ENCODE measurements around the gene RALBP1. TPM values are rescaled to one million over a fixed set of nuclear protein-coding genes. Genes with fewer than 3 reads are reported as not detected.
"Not testable (repeated sequence)": the region's sequence is repeated elsewhere in the genome, so short reads cannot be mapped to it uniquely, and the experiment has no call there.

The RALBP1 gene
- total RNA-seq, 1 donor from 2014 or later: 38.9 TPM

DNA sequence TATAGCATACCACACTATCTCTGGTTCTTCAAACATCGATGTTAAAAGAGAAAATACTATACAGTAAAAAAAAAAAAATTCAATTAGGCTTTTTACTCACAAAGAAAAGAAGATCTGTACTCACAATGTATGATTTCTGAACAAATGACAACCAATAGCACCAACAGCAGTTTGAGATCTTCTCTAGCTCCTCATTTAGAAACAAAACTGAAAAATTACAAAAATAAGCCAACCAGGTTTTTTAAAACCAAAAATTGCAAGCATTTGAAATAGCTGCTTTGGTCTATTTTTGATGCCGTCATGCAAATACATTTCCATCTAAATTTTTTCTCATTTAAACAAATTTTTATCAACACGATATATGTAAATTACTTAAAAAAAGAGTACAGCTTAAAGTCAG, 34.3 kb upstream of the RALBP1 start:
- no peaks in the 10 kb centered on the region for H3K9me3 Mint-ChIP-seq
- intact Hi-C loops (cut with micrococcal nuclease): no loop called here
- H3K27me3 Mint-ChIP-seq: peaks cover 8% of the 10 kb centered on the region
- H3K27ac Mint-ChIP-seq: no peak overlapping the region
- no peaks in the 10 kb centered on the region for H3K4me1 Mint-ChIP-seq
- DNase-seq: no peak
- H3K4me3 Mint-ChIP-seq: no peak overlapping the region
- no peaks in the 10 kb centered on the region for H3K36me3 Mint-ChIP-seq (ENCODE audit: low read depth)

DNA sequence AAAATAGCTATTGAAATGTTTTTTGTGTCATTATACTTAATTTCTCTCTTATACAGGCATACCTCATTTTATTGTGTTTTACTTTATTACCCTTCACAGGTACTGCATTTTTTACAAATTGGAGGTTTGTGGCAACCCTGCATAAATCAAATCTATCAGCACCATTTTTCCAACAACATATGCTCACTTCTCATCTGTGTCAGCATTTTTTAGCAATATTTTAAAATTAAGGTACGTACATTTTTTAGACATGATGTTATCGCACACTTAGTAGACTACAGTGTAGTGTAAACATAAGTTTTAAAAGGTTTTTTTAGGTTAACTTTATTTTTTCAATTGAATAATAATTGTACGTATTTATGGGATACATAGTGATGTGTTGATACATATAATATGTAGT, 30.8 kb upstream of the RALBP1 start:
- Mint-ChIP-seq H3K4me3 (no peak overlapping the region), H3K4me1 (no peaks in the 10 kb centered on the region), H3K27ac (no peak overlapping the region), H3K9me3 (no peaks in the 10 kb centered on the region), H3K36me3 (ENCODE audit: low read depth) (no peaks in the 10 kb centered on the region), H3K27me3 (peaks cover 8% of the 10 kb centered on the region)
- intact Hi-C loops (cut with micrococcal nuclease): no loop called here
- no peak for DNase-seq

DNA sequence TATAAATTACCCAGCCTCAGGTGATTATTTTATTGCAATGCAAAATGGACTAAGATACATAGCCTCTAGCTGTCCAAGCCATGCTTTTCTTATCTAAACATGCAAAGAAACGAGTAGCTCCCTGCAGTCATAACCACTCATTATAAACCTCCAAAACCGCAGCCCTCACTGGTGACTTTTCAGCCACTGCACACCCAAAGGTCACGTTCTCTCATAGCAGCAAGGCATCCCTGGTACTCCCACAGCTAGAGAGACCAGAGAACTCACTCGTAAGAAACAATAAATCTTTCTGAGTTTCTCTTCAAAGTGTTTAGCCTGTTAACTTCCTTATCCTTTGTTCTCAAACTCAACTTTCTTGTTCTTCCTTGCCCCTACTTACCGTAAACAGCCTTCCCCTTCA, 28.5 kb upstream of the RALBP1 start:
- Mint-ChIP-seq H3K9me3 (no peaks in the 10 kb centered on the region), H3K27me3 (peaks cover 4% of the 10 kb centered on the region), H3K36me3 (ENCODE audit: low read depth) (no peaks in the 10 kb centered on the region), H3K4me1 (no peaks in the 10 kb centered on the region), H3K27ac (no peak overlapping the region), H3K4me3 (no peak overlapping the region)
- intact Hi-C loops (cut with micrococcal nuclease): no loop called here
- DNase-seq: no peak

DNA sequence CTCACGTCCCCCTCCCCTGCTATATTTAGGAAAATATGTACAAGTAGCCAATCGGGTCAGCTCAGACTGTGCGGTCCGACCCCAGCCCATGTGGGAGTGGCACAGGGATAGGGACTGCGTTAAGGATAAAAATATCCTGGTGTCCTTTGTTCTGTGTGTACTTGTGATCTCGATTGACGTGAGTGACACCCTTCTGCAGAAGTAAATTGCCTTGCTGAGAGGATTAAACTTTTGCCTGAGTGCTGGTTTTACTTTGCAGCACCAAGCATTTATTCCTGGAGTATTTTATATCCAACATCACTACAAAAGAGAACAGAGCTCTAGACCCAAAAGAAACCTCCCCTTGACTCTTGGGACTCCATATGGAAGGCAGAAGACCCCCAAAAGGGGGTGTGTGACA, 28.0 kb upstream of the RALBP1 start:
- intact Hi-C loops (cut with micrococcal nuclease): no loop called here
- Mint-ChIP-seq H3K27me3 (peaks cover 4% of the 10 kb centered on the region), H3K4me3 (no peak overlapping the region)

DNA sequence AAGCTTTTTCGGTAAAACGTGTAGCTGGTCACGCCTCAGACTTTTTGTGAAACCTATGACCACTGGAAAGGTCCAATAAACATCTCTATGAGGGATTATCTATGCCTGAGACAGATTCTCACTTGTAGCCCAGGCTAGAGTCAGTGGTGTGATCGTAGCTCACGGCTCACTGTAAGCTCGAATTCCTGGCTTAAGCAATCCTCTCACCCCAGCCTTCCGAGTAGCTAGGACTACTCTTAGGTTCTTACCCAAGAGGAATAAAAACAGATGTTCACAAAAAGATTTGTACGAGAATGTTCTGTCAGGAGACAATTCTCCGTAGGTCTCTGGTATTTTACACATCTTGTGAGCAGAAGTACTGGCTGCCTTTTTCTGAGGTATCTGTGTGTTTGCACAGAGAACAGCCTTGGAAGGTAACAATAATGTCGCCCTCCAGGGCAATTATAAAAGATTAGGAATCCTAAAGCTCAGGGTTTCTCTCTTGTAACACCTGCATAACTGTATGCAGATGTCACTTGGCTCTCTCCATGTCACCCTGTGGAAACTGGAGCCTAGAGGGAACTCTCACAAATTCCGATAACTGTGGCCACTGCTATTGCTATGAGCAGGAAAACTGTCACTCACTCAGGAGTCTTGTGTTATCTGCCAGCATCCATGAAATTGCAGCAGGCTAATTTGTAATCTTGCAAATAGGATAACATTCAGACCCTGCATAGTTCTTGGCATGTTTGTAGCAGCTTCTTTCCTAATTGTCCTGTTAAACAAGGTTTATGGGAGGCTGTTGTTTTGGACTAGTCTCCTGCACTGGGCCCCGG, 25.5 kb upstream of the RALBP1 start:
- Mint-ChIP-seq H3K36me3 (ENCODE audit: low read depth) (no peaks in the 10 kb centered on the region), H3K4me1 (no peaks in the 10 kb centered on the region), H3K4me3 (no peak overlapping the region), H3K27ac (no peak overlapping the region), H3K27me3 (peaks cover 4% of the 10 kb centered on the region), H3K9me3 (no peaks in the 10 kb centered on the region)
- DNase-seq: no peak
- intact Hi-C loops (cut with micrococcal nuclease): no loop called here

More for the DNA sequence above, 28.0 kb upstream of the RALBP1 start:
- no peak overlapping the region for H3K27ac Mint-ChIP-seq
- no peaks in the 10 kb centered on the region for H3K4me1 Mint-ChIP-seq
- no peaks in the 10 kb centered on the region for H3K36me3 Mint-ChIP-seq (ENCODE audit: low read depth)
- no peaks in the 10 kb centered on the region for H3K9me3 Mint-ChIP-seq
- DNase-seq: no peak

DNA sequence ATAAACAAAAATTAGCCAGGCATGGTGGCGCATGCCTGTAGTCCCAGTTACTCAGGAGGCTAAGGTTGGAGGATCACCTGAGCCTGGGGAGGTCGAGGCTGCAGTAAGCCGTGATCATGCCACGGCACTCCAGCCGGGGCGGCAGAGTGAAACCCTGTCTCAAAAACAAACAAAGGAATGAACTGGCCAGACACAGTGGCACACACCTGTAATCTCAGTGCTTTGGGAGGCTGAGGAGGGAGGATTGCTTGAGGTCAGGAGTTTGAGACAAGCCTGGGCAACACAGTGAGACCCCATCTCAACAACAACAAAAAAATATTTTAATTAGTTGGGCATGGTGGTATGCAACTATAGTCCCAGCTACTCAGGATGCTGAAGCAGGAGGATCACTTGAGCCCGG, 24.4 kb upstream of the RALBP1 start:
- H3K4me1 Mint-ChIP-seq; H3K9me3 Mint-ChIP-seq; H3K36me3 Mint-ChIP-seq (ENCODE audit: low read depth); DNase-seq; H3K27me3 Mint-ChIP-seq; H3K4me3 Mint-ChIP-seq; H3K27ac Mint-ChIP-seq; intact Hi-C loops (cut with micrococcal nuclease): not testable (repeated sequence)

DNA sequence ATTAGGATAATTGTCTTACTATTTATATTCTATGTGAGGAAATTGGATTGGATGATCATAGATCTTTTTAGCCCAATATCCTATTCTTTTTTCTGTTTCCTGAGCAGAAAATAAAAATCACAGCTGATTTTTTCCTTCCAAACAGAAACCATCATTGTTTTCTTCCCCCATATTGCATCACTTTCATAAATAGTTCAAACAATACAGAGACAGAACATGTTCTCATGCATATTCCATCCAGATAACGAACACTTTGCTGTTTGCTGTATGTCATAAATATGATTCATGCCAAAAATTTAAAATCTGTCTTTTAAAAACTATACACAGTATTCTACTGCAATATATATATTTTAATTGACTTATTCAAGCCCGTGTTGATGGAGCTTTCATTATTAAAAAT, 22.0 kb upstream of the RALBP1 start:
- H3K9me3 Mint-ChIP-seq: peaks cover 22% of the 10 kb centered on the region
- H3K4me1 Mint-ChIP-seq: no peaks in the 10 kb centered on the region
- peaks cover 2% of the 10 kb centered on the region for H3K36me3 Mint-ChIP-seq (ENCODE audit: low read depth)
- H3K27ac Mint-ChIP-seq: no peak overlapping the region
- no peak for DNase-seq
- intact Hi-C loops (cut with micrococcal nuclease): no loop called here
- peaks cover 2% of the 10 kb centered on the region for H3K27me3 Mint-ChIP-seq
- no peak overlapping the region for H3K4me3 Mint-ChIP-seq

DNA sequence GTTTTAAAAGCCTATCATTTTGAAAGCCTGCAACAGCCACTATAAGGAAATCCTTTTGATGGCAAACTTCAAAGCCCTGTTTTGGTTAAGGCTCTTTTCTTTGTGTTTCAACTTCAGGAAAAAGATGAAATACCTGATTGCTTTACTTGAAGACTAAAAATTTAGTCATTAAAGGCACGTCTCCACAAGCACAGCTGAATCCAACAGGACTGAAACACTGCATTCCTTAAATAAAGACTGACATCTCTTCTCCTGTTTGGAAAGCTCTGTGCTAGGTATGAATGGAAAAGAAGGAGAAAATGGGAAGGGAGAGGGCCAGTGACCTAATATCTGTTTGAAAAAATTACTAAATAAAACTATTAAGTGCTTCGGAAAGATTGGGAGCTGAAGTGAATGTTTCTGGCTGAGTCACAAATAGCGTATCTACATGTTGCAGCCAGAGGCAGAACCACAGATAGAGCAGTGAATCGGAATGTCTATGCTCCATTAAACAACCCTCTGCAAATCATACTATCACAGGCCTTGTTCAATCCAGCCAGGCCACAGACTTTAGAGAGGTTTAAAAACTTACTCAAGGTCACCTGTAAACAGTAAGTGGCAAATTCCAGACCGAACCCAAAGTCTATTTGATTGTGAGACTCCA, 21.1 kb upstream of the RALBP1 start:
- peaks cover 2% of the 10 kb centered on the region for H3K36me3 Mint-ChIP-seq (ENCODE audit: low read depth)
- DNase-seq: no peak
- no peak overlapping the region for H3K27ac Mint-ChIP-seq
- H3K27me3 Mint-ChIP-seq: peaks cover 2% of the 10 kb centered on the region
- intact Hi-C loops (cut with micrococcal nuclease): no loop called here
- H3K4me1 Mint-ChIP-seq: no peaks in the 10 kb centered on the region
- H3K9me3 Mint-ChIP-seq: peaks cover 22% of the 10 kb centered on the region
- no peak overlapping the region for H3K4me3 Mint-ChIP-seq

DNA sequence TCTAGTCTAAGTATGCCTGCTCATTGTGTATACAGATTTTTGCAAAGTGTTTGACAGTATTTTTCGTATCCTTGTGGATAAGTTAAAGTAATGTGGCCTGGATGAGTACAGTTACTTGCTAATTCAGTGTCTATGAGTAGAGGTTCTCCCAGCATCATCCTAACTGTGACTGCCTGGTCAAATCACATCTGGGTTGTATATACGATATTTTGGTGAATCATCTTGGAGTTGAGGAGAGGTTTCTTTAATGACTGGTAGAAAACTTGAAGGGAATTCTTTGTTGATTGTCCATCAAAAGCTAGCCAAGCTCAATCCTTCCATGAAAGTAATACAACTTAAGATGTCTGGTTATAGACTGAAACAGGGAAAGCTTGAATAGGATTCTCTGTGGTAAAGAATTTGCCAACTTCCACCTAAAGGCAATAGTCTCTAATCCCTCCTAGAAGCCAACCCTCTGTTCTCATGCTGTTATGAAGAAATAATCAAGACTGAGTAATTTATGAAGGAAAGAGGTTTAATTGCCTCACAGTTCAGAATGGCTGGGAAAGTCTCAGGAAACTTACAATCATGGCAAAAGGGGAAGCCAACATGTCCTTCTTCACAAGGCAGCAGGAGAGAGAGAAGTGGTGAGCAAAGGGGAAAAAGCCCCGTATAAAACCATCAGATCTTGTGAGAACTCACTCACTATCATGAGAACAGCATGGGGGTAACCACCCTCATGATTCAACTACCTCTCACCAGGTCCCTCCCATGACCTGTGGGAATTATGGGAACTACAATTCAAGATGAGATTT, 19.4 kb upstream of the RALBP1 start:
- H3K36me3 Mint-ChIP-seq (ENCODE audit: low read depth): peaks cover 2% of the 10 kb centered on the region
- H3K4me3 Mint-ChIP-seq: no peak overlapping the region
- H3K4me1 Mint-ChIP-seq: no peaks in the 10 kb centered on the region
- peaks cover 2% of the 10 kb centered on the region for H3K27me3 Mint-ChIP-seq
- intact Hi-C loops (cut with micrococcal nuclease): no loop called here
- DNase-seq: no peak
- no peak overlapping the region for H3K27ac Mint-ChIP-seq
- peaks cover 22% of the 10 kb centered on the region for H3K9me3 Mint-ChIP-seq

DNA sequence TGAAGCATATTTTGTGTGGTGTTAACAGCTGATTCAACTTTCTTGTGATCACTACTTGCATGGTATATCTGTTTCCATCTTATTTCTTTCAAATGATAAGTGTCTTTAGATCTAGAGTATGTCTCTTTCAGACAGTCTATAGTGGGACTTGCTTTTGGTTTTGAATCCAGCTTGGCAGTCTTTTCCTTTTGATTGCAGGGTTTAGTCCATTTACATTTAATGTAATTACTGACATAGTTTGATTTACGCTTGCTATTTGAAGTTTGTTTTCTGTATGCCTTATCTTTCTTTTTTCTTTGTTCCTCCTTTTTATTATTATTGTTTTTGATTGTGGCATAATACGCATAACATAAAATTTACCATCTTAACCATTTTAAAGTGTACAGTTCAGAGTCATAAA, 9.2 kb upstream of the RALBP1 start:
- peaks cover 4% of the 10 kb centered on the region for H3K4me1 Mint-ChIP-seq
- H3K9me3 Mint-ChIP-seq: peaks cover 17% of the 10 kb centered on the region
- DNase-seq: no peak
- H3K27me3 Mint-ChIP-seq: peaks cover 10% of the 10 kb centered on the region
- intact Hi-C loops (cut with micrococcal nuclease): no loop called here
- H3K4me3 Mint-ChIP-seq: no peak overlapping the region
- H3K36me3 Mint-ChIP-seq (ENCODE audit: low read depth): no peaks in the 10 kb centered on the region
- no peak overlapping the region for H3K27ac Mint-ChIP-seq

DNA sequence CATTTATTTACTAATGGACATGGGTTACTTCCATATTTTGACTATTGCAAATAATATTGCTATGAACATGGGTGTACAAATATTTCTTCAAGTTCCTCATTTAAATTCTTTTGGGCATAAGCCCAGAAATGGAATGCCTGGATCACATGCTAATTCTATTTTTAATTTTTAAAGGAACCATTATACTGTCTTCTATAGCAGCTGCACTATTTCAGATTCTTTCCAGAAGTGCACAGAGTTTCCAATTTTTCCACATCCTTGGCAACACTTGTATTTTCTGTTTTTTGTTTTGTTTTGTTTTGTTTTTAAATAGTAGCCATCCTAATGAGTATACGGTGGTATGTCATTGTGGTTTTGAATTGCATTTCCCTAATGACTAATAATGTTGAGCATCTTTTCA, 8.5 kb upstream of the RALBP1 start:
- H3K27ac Mint-ChIP-seq: no peak overlapping the region

DNA sequence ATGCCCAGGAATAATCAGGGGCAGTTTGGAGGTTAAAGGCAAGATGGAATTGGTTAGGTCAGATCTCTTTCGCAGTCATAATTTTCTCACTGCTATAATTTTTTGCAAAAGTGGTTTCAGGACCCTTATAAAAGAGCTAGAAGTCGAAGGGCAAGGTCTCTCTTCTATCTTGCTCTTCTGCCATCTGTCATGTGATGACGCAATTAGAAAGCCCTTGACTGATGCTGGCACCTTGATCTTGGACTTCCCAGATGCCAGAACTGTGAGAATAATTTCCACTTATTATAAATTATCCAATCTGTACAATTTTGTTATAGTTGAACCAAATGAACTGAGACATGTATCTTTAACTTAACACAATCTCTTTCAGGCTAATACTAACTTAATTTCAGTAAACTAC, 6.3 kb upstream of the RALBP1 start:
- intact Hi-C loops (cut with micrococcal nuclease): no loop called here
- Mint-ChIP-seq H3K4me3 (no peak overlapping the region), H3K36me3 (ENCODE audit: low read depth) (no peaks in the 10 kb centered on the region), H3K27ac (no peak overlapping the region), H3K4me1 (peaks cover 4% of the 10 kb centered on the region), H3K9me3 (peaks cover 21% of the 10 kb centered on the region), H3K27me3 (peaks cover 21% of the 10 kb centered on the region)
- no peak for DNase-seq

More for the DNA sequence above, 8.5 kb upstream of the RALBP1 start:
- peaks cover 11% of the 10 kb centered on the region for H3K27me3 Mint-ChIP-seq
- peaks cover 17% of the 10 kb centered on the region for H3K9me3 Mint-ChIP-seq
- DNase-seq: no peak
- peaks cover 4% of the 10 kb centered on the region for H3K4me1 Mint-ChIP-seq
- no peaks in the 10 kb centered on the region for H3K36me3 Mint-ChIP-seq (ENCODE audit: low read depth)
- H3K4me3 Mint-ChIP-seq: no peak overlapping the region
- intact Hi-C loops (cut with micrococcal nuclease): no loop called here

DNA sequence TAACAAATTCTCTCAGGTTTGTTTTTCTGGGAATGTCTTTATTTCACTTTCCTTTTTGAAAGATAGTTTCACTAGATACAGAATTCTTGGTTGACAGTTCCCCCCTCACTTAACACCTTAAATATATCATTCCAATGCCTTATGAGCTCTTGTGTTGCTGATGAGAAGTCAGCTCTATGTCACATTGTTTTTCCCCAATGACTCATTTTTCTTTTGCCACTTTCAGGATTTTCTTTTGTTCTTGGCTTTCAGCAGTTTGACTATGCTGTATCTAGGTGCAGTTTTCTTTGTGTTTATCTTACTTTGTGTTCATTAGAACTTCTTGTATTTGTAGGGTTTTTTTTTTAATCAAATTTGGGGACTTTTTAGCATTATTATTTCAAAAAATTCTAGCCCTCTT, 5.6 kb upstream of the RALBP1 start:
- Mint-ChIP-seq H3K27ac (no peak overlapping the region), H3K27me3 (peaks cover 21% of the 10 kb centered on the region)

More for the DNA sequence above, 5.6 kb upstream of the RALBP1 start:
- peaks cover 21% of the 10 kb centered on the region for H3K9me3 Mint-ChIP-seq
- intact Hi-C loops (cut with micrococcal nuclease): loop anchor here (10.0 kb wide), 1 partner anchor 1055 kb away; the partner anchor contains the start of gene NAPG
- H3K4me1 Mint-ChIP-seq: peaks cover 9% of the 10 kb centered on the region
- H3K4me3 Mint-ChIP-seq: no peak overlapping the region
- DNase-seq: no peak
- H3K36me3 Mint-ChIP-seq (ENCODE audit: low read depth): no peaks in the 10 kb centered on the region

Data from activated CD4-positive, alpha-beta T cell treated with anti-CD3 and anti-CD28 coated beads, Interleukin-2, amount 10 ng/mL, durations not matched to agents 24 days and 14 days (primary cell).